Large intestine (tissue), 3 donors: ENCODE results near the gene GNA14. TPM values are rescaled to one million over a fixed set of nuclear protein-coding genes. Genes with fewer than 3 reads are reported as not detected.
"Not testable (repeated sequence)": the region's sequence is repeated elsewhere in the genome, so short reads cannot be mapped to it uniquely, and the experiment has no call there.

Experiments used
- DNase-seq, 2 donors: peaks; one replicate each; pipeline versions ENCODE4 v3.0.0 to v3.0.0-alpha.2; 2013
- H3K27ac ChIP-seq: one replicate; pipeline ENCODE4 v1.5.1; 2013; ENCODE audit warnings: low read length
- H3K27me3 ChIP-seq: 2 replicates; pipeline ENCODE4 v1.6.1; 2013; ENCODE audit warnings: low read length; ENCODE audit not compliant: control insufficient read depth, insufficient read depth
- H3K36me3 ChIP-seq: 2 replicates; pipeline ENCODE4 v1.6.1; 2013; ENCODE audit warnings: low read length; ENCODE audit not compliant: control insufficient read depth, insufficient read depth
- H3K4me1 ChIP-seq: one replicate; pipeline ENCODE4 v1.6.1; 2013; ENCODE audit warnings: low read length; ENCODE audit not compliant: control insufficient read depth, insufficient read depth
- H3K4me3 ChIP-seq: one replicate; pipeline ENCODE4 v1.5.1; 2013; ENCODE audit warnings: low read length
- H3K9me3 ChIP-seq: one replicate; pipeline ENCODE4 v1.6.1; 2013; ENCODE audit warnings: mild to moderate bottlenecking, low read depth, low read length, moderate library complexity; ENCODE audit not compliant: control insufficient read depth
- WGBS: methylation state at CpG from one replicate; pipeline ENCODE4 v1.1.5; 2013; ENCODE audit warnings: low lambda C conversion rate; ENCODE audit not compliant: insufficient coverage; 5-methylcytosine and 5-hydroxymethylcytosine counted together
- polyA plus RNA-seq: library from polyadenylated mRNA; unstranded; fragments of 120-200 nt; gene quantifications from one replicate; pipeline ENCODE4 v1.2.1, GENCODE V29; 2013

Gene GNA14
- polyA plus RNA-seq, 1 donor = 2.7 TPM

- peaks cover 2% of the 10 kb centered on the region for H3K36me3 ChIP-seq
- WGBS = no CpG with 5 or more reads among the region's 10 CpGs
- H3K27me3 ChIP-seq = no peaks in the 10 kb centered on the region
- H3K4me1 ChIP-seq = no peaks in the 10 kb centered on the region
- H3K4me3 ChIP-seq = no peak overlapping the region
- no peak overlapping the region for H3K27ac ChIP-seq
- H3K9me3 ChIP-seq = no peaks in the 10 kb centered on the region
- no peak for DNase-seq
These were observed 226.4 kb downstream of the GNA14 start for GRCh38 chr9:77421506-77422265.

- no CpG with 5 or more reads among the region's 2 CpGs for WGBS
These were observed 227.5 kb downstream of the GNA14 start for GRCh38 chr9:77420641-77421040.

GRCh38 chr9:77418226-77418625 lies 229.9 kb downstream of the GNA14 start:
- no peaks in the 10 kb centered on the region for H3K4me1 ChIP-seq
- no peaks in the 10 kb centered on the region for H3K27me3 ChIP-seq
- no peak for DNase-seq
- H3K36me3 ChIP-seq = peaks cover 5% of the 10 kb centered on the region
- no peak overlapping the region for H3K4me3 ChIP-seq
- no peak overlapping the region for H3K27ac ChIP-seq
- H3K9me3 ChIP-seq = no peaks in the 10 kb centered on the region

More at GRCh38 chr9:77420641-77421040, 227.5 kb downstream of the GNA14 start:
- peaks cover 4% of the 10 kb centered on the region for H3K36me3 ChIP-seq
- no peaks in the 10 kb centered on the region for H3K4me1 ChIP-seq
- H3K27me3 ChIP-seq = no peaks in the 10 kb centered on the region
- no peak overlapping the region for H3K27ac ChIP-seq
- no peak for DNase-seq
- H3K9me3 ChIP-seq = no peaks in the 10 kb centered on the region
- H3K4me3 ChIP-seq = no peak overlapping the region

GRCh38 chr9:77417566-77417965 lies 230.6 kb downstream of the GNA14 start:
- DNase-seq = no peak
- no peaks in the 10 kb centered on the region for H3K4me1 ChIP-seq
- WGBS = 63% methylated on average over 2 of the region's 5 CpGs

GRCh38 chr9:77408521-77408920 lies 239.6 kb downstream of the GNA14 start:
- not testable (repeated sequence) for H3K9me3 ChIP-seq, H3K27me3 ChIP-seq, DNase-seq, H3K4me1 ChIP-seq, H3K27ac ChIP-seq, H3K4me3 ChIP-seq
- WGBS = no CpG with 5 or more reads among the region's 9 CpGs
- peaks cover 20% of the 10 kb centered on the region for H3K36me3 ChIP-seq

More at GRCh38 chr9:77417566-77417965, 230.6 kb downstream of the GNA14 start:
- Histone ChIP-seq H3K4me3 (no peak overlapping the region), H3K27ac (no peak overlapping the region), H3K9me3 (no peaks in the 10 kb centered on the region), H3K36me3 (peaks cover 5% of the 10 kb centered on the region), H3K27me3 (no peaks in the 10 kb centered on the region)

GRCh38 chr9:77403239-77403638 lies 244.9 kb downstream of the GNA14 start:
- WGBS = 29% methylated on average over 1 of the region's 4 CpGs
- no peak for DNase-seq
- no peaks in the 10 kb centered on the region for H3K4me1 ChIP-seq
- no peak overlapping the region for H3K4me3 ChIP-seq
- H3K36me3 ChIP-seq = peaks cover 19% of the 10 kb centered on the region
- peaks cover 1% of the 10 kb centered on the region for H3K9me3 ChIP-seq
- H3K27ac ChIP-seq = no peak overlapping the region
- H3K27me3 ChIP-seq = no peaks in the 10 kb centered on the region

GRCh38 chr9:77402286-77402685 lies 245.8 kb downstream of the GNA14 start:
- WGBS = 83% methylated on average over 1 of the region's 2 CpGs
- Histone ChIP-seq H3K36me3 (peaks cover 10% of the 10 kb centered on the region), H3K27ac (no peak overlapping the region), H3K4me1 (no peaks in the 10 kb centered on the region), H3K9me3 (no peaks in the 10 kb centered on the region), H3K4me3 (no peak overlapping the region), H3K27me3 (no peaks in the 10 kb centered on the region)
- no peak for DNase-seq

GRCh38 chr9:77399964-77400363 lies 248.2 kb downstream of the GNA14 start:
- Histone ChIP-seq H3K4me1 (no peaks in the 10 kb centered on the region), H3K36me3 (peaks cover 3% of the 10 kb centered on the region), H3K27ac (no peak overlapping the region), H3K9me3 (no peaks in the 10 kb centered on the region), H3K4me3 (no peak overlapping the region), H3K27me3 (no peaks in the 10 kb centered on the region)
- DNase-seq = no peak
- WGBS = 100% methylated on average over 1 of the region's 1 CpG

GRCh38 chr9:77398581-77398980 lies 249.5 kb downstream of the GNA14 start:
- not testable (repeated sequence) for H3K27me3 ChIP-seq, H3K27ac ChIP-seq, H3K36me3 ChIP-seq, DNase-seq, H3K9me3 ChIP-seq, H3K4me1 ChIP-seq, H3K4me3 ChIP-seq
- 89% methylated on average over 5 of the region's 9 CpGs for WGBS

GRCh38 chr9:77392328-77392727 lies 255.8 kb downstream of the GNA14 start:
- Histone ChIP-seq H3K27me3 (no peaks in the 10 kb centered on the region), H3K36me3 (peaks cover 4% of the 10 kb centered on the region), H3K4me3 (no peak overlapping the region), H3K9me3 (no peaks in the 10 kb centered on the region), H3K4me1 (peaks cover 6% of the 10 kb centered on the region), H3K27ac (peak overlapping the region; percentile 86)
- peak; percentile 83 to 95 for DNase-seq
- WGBS = 20% methylated on average over 1 of the region's 7 CpGs

GRCh38 chr9:77391834-77392233 lies 256.3 kb downstream of the GNA14 start:
- peaks cover 4% of the 10 kb centered on the region for H3K36me3 ChIP-seq
- H3K4me1 ChIP-seq = peaks cover 6% of the 10 kb centered on the region
- H3K9me3 ChIP-seq = no peaks in the 10 kb centered on the region
- no peaks in the 10 kb centered on the region for H3K27me3 ChIP-seq
- 40% methylated on average over 1 of the region's 3 CpGs for WGBS
- DNase-seq = peak in 1 of 2 donors; percentile 7
- H3K27ac ChIP-seq = peak overlapping the region; percentile 86
- H3K4me3 ChIP-seq = no peak overlapping the region
